ENCODE measurements around the gene ATP5PB.

The ATP5PB gene

DNA sequence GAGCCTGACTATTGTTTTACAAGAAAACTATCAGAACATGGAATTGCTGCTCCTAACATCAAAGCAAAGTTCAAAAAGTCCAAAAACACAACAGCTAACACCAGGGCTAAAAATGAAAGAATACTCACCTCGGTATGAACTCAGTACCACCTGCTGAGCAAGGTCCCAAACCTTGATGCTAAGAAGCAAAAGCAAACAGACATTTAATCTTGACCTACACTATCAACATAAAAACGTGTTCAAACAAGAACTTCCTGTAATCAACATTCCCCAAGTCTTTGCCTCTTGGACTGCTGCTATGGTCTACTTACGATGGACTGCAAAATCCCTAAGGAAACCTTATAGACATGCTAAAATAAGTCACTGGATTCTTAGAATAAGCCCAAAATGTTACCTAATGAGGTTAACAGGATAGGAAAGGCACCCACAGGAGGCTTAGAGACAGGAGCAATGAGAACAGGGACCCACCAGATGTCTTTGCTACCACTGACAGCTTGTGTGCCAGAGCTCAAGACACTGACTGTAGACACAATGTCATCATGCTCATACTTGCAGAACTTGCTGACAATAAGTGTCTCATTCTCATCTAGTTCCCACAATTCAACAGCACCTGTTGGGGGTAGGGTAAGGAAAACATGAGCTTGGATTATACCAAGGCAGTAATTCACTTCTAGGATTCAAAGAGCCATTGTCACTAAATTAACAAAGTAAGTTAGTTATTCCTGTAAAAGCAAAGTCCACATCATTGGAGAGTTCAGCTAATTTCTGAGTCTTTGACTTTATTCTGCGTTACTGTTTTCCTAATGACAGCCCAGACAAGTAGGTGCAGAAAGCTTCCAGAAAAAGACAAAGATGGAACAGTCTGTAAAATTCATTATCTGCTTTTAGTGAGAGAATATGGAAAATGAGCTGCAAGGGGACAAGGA is 2.0 kb upstream of the ATP5PB start:
- DNase-seq (ENCODE audit: low spot score): no peak

DNA sequence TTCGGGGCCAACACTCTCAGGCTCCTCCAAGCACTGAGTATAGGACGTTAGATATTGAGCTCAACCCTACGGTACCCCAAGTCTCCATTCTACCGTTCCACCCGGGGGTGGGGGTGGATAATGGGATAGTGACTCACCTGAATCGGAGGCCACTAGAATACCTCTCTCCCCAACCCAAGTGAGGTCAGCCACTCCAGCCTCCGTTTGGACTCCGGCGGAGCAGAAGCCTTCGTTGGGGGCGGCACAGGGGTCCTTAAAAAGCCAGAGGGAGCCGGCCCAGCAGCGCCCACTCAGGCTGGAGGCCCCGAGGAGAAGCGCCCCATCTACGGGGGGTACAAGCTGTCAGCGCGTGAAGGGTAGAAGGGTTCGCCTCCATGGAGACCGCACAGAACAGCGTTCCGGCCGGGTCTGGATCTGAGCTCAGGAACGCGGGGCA is 764 bp upstream of the ATP5PB start:
- DNase-seq (ENCODE audit: low spot score): no peak

DNA sequence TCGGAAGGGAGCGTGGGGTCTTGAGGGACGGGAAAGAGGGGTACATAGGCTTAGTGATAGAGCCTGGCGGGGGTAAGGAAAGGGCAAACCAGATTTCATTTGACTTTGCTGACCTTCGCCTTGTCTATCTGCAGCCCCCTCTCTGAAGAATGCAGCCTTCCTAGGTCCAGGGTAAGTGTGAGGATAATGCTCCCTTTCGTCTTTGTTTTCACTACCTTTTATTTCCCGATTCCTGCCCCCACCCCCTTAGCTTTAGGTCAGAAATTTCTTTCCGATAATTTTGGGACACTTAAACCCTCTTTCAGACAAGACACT is 396 bp downstream of the ATP5PB start:
- DNase-seq (ENCODE audit: low spot score): no peak

DNA sequence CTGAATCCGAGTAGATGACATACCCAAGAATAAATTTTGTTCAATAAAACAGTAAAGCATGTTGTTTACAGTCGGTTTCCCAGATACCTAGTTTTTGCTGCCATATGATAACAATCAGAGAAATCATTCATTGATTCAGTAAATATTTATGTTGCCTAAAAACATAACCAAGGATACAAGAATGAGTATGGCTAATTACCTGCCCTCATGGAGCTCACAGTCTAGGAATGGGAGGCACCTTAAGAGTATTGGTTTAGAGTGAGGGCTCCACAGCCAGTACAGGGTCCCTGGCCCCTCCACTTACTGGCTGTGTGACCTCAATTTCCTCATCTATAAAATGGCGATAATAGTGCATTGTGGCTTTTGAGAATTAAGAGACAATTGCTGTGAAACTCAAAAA is 921 bp downstream of the ATP5PB start:
- DNase-seq (ENCODE audit: low spot score): no peak

DNA sequence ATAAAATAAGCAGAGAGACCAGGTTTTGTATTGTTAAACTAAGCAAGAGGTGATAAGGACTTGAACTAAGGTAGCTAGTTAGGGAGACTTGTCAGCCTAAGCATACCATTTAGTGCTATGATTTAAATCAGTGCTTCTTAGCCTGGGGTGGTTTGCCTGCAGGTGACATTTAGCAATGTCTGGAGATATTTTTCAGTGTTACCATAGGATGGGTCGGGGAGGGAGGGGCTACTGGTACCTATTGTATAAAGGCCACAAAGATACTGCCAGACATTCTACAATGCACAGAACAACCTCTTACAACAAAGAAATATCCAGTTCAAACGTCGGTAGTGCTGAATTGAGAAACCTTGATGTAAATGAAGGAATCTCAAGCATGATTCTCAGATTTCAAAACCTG is 3.3 kb downstream of the ATP5PB start:
- DNase-seq (ENCODE audit: low spot score): no peak

DNA sequence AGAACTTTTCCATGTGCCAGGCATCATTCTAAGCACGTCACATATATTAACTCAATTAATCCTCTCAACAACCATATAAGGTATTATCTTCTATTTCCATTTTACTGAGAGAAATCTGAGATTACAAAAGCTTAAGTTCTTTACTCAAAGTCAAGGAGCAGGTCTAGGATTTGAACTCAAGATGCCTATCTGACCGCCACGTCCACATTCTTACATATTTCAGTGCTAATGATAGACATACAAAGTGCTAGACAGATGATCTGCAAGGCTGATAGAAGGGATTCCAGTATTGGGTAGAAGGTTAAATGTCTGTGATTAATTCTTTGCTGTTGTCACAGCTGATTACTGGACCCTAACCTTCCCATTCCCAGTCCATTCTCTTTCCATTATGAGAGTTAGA is 4.4 kb downstream of the ATP5PB start:
- no peak for DNase-seq (ENCODE audit: low spot score)

DNA sequence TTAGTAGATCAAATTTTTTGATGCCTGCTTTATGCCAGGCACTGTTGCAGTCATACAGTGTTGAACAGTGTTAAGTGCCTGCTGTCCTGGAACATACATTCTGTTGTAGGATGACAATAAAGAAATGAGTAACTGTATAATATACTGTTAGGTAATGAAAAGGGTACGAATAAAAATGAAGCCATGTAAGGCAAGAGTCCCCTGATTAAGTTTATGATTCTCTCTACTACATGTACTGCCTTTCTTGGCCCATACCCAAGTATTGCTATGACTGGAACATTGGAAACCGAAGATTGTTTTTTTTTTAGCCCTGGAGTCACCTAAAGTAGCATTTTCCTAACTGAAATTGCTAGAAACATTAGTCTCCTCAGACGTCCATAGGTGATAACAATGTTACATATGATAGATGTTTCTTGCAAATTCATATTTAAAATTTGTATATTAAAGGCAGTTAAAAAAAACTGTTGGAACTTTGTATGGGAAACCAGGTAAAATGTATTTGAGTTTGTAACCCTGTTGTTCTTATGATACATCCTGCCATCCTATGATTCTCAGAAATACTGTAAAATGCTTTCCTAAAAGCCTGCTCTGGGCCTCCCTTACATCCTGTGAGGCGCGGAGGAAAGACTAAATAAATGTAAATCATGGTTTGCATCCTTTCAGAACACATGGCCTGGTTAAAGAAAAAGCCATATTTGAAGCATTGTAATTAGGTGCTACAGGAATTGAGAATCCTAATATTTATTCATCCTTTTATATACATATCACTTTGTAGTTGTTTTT is 5.8 kb downstream of the ATP5PB start:
- no peak for DNase-seq (ENCODE audit: low spot score)

DNA sequence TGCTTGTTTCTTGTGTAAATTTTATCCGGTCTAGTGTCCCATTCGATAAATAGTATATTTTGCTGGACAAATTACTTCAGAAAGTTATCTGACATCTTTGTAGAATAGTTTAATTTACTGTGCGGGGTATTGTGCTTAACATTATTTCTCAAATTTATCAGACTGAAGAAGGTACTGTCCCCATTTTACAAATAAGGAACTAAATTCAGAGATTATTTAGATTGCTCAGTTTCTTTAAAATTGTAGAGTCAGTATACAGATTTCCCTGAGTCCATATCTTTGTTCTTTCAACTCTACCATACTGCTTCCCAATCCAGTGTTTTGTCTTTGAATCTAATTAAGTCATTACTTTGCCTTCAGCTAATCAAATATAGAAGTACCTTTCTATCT is 6.4 kb downstream of the ATP5PB start:
- no peak for DNase-seq (ENCODE audit: low spot score)

DNA sequence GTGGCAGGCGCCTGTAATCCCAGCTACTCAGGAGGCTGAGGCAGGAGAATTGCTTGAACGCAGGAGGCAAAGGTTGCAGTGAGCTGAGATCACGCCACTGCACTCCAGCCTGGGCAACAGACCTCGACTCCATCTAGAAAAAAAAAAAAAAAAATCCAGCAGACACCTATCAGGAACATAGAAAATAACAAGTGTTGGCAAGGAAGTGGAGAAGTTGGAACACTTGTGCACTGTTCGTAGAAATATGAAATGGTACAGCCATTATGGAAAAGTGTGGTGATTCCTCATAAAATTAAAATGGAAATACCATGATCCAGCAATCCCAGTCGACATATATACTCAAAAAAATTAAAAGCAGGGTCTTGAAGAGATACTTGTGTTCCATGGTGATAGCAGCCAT is 12.5 kb downstream of the ATP5PB start:
- DNase-seq (ENCODE audit: low spot score): no peak

DNA sequence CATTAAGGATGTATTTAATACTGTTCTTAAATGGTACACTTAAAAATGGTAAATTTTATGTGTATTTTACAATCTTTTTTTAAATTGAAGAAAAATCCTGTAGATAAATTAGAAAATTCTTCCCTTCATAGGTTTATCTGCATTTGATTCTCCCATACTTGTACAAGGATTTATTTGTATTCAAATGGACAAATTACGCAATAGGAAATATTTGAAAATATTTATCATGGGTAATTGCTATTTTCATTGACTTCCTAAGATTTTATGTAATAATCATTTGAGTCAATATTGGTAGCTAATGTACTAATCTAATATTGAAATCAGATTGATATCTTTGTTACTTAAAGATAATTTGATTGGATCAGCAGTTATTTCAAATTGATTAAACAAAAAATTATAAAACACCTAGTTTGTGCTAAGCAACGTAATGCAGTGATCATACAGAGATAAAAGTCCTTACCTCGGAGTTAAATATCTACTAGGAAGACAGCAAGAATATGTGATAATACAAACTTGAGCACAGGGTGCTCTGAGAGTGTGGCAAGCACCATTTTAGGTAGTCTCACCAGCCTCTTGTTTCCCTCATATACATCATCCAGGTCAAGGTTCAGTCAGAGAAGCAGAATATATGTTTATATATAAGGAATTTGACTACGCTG is 13.2 kb downstream of the ATP5PB start:
- no peak for DNase-seq (ENCODE audit: low spot score)

DNA sequence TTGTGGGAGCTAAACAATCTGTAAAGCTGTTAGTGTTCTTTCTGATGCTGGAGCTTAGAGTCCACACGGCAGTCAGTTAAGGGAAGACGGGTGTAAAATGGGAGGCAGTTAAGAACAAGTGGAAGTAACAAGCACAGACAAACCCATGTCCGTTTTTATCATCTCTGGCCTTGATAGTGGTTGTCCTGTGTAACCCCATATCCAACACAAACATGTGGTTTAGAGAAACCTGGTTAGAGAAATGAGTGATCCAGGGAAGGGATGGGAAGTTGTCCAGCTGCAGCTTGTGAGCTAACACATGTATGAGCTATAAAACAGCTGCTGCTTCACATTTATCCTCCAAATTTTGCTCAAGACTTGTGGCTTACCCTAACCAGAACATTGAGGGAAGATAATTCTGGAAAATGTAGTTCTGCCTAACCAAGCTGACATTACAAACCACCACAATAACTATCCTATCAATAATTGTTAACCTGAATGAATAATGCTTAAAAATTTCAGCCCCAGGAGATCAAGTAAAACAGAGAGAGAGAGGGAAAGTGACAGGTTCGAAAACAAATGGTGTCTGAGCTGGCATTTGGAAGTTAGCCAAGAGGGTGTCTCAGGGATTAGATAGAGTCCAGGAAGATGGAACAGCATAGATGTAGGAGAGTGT is 13.9 kb downstream of the ATP5PB start:
- no peak for DNase-seq (ENCODE audit: low spot score)

DNA sequence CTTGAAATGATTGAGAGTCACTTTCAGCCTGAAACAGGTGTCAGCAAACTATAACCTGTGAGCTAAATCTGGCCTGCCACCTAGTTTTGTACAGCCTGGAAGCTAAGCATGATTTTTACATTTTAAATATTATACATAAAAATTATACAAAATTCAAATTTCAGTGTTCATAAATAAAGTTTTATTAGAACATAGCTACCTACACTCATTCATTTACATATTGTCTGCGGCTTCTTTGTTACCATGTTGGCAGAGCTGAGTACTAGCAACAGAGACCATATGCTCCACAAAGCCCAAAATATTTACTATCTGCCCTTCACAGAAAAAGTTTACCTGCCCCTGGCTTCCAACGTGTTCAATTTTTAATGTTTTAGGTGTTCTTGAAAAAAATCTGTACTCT is 16.5 kb downstream of the ATP5PB start:
- DNase-seq (ENCODE audit: low spot score): no peak

DNA sequence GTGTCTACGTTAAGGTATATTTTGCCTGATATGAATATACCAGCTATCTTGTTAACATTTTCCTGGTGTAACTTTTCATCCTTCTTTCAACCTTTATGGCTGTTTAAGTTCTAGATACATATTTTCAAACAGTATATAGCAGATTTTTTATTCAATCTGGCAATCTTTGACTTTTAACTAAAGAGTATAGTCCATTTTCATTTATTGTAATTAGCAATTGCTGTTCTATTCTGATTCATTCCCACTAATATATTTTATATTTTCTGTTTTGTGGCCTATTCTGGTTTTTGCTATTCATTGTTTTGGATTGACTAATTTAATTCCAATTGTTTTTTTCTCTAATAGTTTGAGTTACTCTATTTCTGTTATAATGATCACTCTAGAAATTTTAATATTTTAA is 17.2 kb downstream of the ATP5PB start:
- no peak for DNase-seq (ENCODE audit: low spot score)

DNA sequence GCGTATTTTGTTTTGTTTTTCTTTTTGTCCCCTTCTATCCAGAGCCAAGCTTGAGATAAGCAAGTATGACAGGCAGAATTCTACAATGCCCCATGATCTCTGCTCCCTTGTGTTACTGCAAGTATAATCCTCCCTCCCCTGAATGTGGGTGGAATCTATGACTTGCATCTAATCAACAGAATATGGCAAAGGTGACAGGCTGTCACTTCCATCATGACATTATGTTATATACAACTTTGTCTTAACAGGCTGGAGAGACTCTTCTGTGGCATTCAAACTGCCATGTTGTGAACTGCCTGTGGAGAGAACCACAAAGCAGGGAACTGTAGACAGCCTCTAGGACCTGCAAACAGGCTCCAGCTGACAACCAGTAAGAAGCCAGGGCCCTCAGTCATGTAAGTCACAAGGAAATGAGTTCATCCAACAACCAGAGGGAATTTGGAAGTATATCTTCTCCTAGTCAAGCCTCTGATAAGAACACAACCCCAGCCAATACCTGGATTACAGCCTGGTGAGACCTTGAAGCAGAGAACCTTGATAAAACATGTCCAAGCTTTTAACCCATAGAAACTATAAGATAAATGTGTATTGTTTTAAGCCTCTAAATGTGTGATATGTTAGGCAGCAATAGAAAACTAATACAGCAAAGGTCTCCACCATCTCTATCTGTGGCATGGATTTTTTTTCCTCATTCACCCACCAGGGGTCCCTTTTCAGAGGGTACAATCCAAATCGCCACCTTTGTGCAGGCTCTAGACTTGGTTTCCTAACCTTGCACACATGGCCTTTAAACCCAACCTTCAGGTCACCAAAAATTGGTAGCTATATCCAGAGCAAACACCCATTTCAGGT is 18.8 kb downstream of the ATP5PB start:
- no peak for DNase-seq (ENCODE audit: low spot score)

DNA sequence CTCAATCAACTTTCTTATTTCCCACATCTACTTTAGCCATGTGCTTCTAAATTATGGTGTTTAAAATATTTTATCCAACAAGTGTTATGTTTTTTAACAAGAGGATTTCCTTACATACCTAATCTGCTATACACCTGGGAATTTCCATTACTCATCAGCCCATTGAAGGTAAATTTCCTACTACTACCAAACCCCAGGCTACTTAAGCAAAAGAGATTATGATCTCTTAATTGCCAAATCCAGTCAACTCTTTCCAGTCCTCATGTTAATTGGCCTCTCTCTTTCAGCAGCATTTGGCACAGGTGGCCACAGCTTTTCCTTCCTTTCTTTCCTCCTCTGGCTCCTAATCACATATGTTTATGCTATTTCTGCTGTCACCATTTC is 19.4 kb downstream of the ATP5PB start:
- DNase-seq (ENCODE audit: low spot score): no peak

DNA sequence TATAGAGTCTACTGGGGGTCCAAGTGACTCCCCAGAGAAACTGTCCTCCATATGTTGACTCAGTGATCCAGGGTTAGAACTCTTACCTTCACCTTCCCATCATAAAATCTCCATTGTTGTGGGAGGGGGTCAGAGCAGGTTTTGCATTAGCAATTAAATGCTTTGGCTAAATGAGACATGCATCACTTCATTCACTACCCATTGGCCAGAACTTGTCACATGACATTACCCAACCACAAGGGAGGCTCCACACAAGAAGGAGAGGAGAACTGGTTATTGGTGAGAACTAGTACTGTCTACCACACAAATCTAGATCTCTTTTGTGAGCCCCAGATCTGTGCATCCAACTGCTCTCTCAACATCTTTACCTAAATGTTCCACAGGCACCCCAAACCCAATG is 20.3 kb downstream of the ATP5PB start:
- no peak for DNase-seq (ENCODE audit: low spot score)

DNA sequence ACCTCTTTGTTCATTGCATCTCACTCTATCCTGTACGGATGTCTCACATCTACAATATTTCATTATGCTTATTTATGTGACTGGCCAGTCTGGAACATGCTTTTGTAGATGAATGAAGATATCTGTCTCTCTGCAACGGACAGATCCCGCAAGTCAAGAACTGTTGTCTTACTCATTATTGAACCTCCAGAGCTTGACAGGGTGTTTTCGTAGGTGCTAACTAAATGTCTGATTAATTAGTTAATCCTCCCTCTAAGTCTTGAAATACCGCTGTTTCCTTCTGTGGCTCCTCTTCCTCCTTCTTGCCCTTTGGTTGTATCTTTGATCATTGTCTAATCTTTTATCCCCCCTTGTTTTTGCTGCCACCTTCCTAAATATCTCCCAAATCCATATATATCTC is 21.3 kb downstream of the ATP5PB start:
- no peak for DNase-seq (ENCODE audit: low spot score)

DNA sequence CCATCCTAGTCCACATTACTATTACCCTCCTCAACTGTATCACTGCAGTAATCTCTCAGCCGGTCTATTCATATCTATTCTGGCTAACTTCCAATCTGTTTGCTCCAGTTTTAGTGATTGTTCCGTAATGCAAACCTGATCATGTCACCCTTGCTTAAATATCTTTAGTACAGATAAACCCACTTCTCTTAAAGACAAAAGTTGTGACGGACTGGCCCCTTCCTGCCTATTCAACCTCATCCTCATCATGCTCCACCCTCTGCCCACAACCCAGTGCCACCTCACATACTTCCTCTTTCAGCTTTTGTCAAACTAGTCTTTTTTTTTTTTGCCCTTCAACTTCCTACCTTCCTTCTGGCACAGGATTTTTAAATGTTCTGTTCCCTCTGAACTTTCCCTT is 21.7 kb downstream of the ATP5PB start:
- no peak for DNase-seq (ENCODE audit: low spot score)

DNA sequence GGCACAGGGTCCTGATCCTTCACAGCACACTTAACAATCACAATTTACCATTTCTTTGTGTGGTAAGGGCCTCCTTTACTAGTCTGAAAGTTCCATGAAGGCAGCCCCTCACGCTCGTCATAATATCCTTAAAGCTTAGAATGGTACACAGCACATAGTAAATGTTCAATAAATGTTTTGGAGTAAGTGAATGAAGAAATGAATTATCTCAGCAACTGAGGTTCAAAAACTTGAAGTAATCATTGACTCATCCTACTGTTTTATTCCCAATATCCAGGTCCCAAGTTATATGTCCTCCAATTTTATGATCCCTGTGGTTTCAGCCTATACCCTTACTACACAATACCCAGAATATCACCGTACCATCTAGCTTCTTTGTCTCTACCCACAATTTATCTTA is 22.3 kb downstream of the ATP5PB start:
- no peak for DNase-seq (ENCODE audit: low spot score)

DNA sequence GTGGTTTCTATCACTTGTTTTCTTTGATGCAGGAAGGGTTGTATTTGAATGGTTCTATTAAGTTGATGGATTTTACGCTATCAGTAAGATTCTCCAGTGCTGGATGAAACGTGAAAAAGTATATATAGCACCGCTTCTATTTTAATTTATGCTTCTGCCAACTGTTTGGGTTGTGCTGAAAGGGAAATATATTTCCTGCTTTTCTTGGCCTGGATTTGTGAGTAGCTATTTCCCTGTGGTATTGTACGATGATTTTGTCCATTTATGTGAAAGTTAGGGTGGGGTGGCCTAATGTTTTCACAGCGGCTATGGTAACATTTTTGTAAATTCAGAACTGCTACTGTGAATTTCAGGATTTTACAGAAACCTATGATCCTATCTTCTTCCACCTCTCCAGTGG is 24.8 kb downstream of the ATP5PB start:
- DNase-seq (ENCODE audit: low spot score): no peak

DNA sequence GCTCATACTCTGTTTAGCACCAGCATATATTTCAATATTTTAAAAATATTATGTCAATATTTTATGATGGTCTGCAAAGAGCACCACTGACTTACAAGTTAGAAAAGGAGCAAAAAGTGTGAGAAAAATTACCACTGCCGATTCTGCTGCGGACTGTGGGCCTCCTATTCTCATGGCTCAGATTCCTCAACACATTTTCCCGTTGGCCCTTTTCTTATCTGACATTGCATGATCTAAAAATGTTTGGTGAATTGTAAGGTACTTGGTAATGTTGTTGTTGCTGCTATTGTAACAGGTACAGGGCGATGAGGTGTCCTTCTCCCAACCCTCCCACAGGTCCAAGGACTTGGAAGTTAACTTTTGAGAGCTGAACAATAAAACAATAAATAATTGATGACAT is 25.3 kb downstream of the ATP5PB start:
- no peak for DNase-seq (ENCODE audit: low spot score)

DNA sequence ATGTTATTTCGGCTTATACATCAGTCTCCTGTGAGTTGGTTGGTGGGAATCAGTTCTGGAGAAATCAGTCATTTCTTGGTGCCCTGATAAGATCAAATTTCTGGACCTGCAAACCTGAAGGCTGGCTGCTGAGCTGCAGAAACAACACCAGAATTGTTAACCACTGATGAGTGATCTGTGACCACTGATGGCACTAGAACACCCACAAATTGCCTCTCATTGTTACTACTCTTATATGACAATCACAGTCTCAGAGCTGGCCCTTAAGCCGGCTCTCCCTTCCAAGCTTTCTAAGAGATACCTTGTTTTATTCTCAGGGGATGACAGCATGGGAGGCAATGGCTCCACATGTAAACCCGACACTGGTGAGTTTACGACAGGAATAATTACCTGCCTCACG is 26.4 kb downstream of the ATP5PB start:
- DNase-seq (ENCODE audit: low spot score): no peak

Measured in left forelimb (tissue), 1 donor.